BLaER1 (cell line): Measurements from ENCODE around the gene PPARG.
A peak's percentile ranks its signal among the peaks of the same experiment; 100 is the strongest.
"Not testable (repeated sequence)": the region's sequence is repeated elsewhere in the genome, so short reads cannot be mapped to it uniquely, and the experiment has no call there.

ENCODE experiments used
- H3K27ac ChIP-seq: shearing (Covaris generic); formaldehyde crosslinking; 2 replicates; pipeline ENCODE4 v1.8.1; 2022
- H3K27me3 ChIP-seq: shearing (Covaris generic); formaldehyde crosslinking; 2 replicates; pipeline ENCODE4 v1.8.1; 2022
- H3K36me3 ChIP-seq: shearing (Covaris generic); formaldehyde crosslinking; 2 replicates; pipeline ENCODE4 v1.8.1; 2022
- H3K4me1 ChIP-seq: shearing (Covaris generic); formaldehyde crosslinking; 2 replicates; pipeline ENCODE4 v1.8.1; 2022
- H3K4me2 ChIP-seq: shearing (Covaris generic); formaldehyde crosslinking; 2 replicates; pipeline ENCODE4 v1.8.1; 2022
- H3K4me3 ChIP-seq: shearing (Covaris generic); formaldehyde crosslinking; 2 replicates; pipeline ENCODE4 v1.8.1; 2022
- H3K9ac ChIP-seq: shearing (Covaris generic); formaldehyde crosslinking; 2 replicates; pipeline ENCODE4 v1.8.1; 2022
- H3K9me3 ChIP-seq: shearing (Covaris generic); formaldehyde crosslinking; 2 replicates; pipeline ENCODE4 v1.8.1; 2022
- H4K20me1 ChIP-seq: shearing (Covaris generic); formaldehyde crosslinking; 2 replicates; pipeline ENCODE4 v1.8.1; 2022
- Cebpa-rat ChIP-seq: shearing (Covaris generic); IDR thresholded peaks from 2 replicates; pipeline ENCODE4 v1.8.1; 2022

PPARG gene

GRCh38 chr3:12370758-12371157 is 81.9 kb downstream of the PPARG start:
- Histone ChIP-seq H3K27me3 (no peaks in the 10 kb centered on the region), H3K9ac (no peak overlapping the region), H3K36me3 (no peaks in the 10 kb centered on the region), H3K9me3 (no peaks in the 10 kb centered on the region), H3K4me2 (no peak overlapping the region), H4K20me1 (no peaks in the 10 kb centered on the region), H3K4me3 (no peak overlapping the region), H3K27ac (no peak overlapping the region), H3K4me1 (no peaks in the 10 kb centered on the region)
- no peak for TF ChIP-seq Cebpa-rat

GRCh38 chr3:12371525-12372140 is 82.8 kb downstream of the PPARG start:
- no peak overlapping the region for H3K4me2 ChIP-seq
- TF ChIP-seq Cebpa-rat, result no peak
- no peaks in the 10 kb centered on the region for H3K9me3 ChIP-seq
- no peak overlapping the region for H3K27ac ChIP-seq
- no peaks in the 10 kb centered on the region for H3K36me3 ChIP-seq
- H3K4me3 ChIP-seq, result no peak overlapping the region
- H3K4me1 ChIP-seq, result no peaks in the 10 kb centered on the region
- no peaks in the 10 kb centered on the region for H3K27me3 ChIP-seq
- H4K20me1 ChIP-seq, result no peaks in the 10 kb centered on the region
- no peak overlapping the region for H3K9ac ChIP-seq

- H3K27me3 ChIP-seq, result no peaks in the 10 kb centered on the region
- H4K20me1 ChIP-seq, result no peaks in the 10 kb centered on the region
These were observed 83.9 kb downstream of the PPARG start for GRCh38 chr3:12372741-12373280.

GRCh38 chr3:12375572-12375971 is 86.7 kb downstream of the PPARG start:
- H3K27ac ChIP-seq, result no peak overlapping the region
- no peaks in the 10 kb centered on the region for H3K36me3 ChIP-seq
- no peak overlapping the region for H3K4me3 ChIP-seq
- no peaks in the 10 kb centered on the region for H3K27me3 ChIP-seq
- TF ChIP-seq Cebpa-rat, result no peak
- peaks cover 11% of the 10 kb centered on the region for H3K4me1 ChIP-seq
- H3K9me3 ChIP-seq, result no peaks in the 10 kb centered on the region
- H3K4me2 ChIP-seq, result no peak overlapping the region
- no peak overlapping the region for H3K9ac ChIP-seq
- no peaks in the 10 kb centered on the region for H4K20me1 ChIP-seq

More at GRCh38 chr3:12372741-12373280, 83.9 kb downstream of the PPARG start:
- no peak overlapping the region for H3K4me3 ChIP-seq
- H3K36me3 ChIP-seq, result no peaks in the 10 kb centered on the region
- H3K9me3 ChIP-seq, result no peaks in the 10 kb centered on the region
- no peak overlapping the region for H3K27ac ChIP-seq
- no peaks in the 10 kb centered on the region for H3K4me1 ChIP-seq
- H3K9ac ChIP-seq, result no peak overlapping the region
- TF ChIP-seq Cebpa-rat, result no peak
- no peak overlapping the region for H3K4me2 ChIP-seq

- H3K4me3 ChIP-seq, result no peak overlapping the region
- H3K4me2 ChIP-seq, result peak overlapping the region; percentile 12
- no peak for TF ChIP-seq Cebpa-rat
- H3K36me3 ChIP-seq, result no peaks in the 10 kb centered on the region
- no peaks in the 10 kb centered on the region for H4K20me1 ChIP-seq
- no peaks in the 10 kb centered on the region for H3K9me3 ChIP-seq
- no peak overlapping the region for H3K9ac ChIP-seq
- H3K27me3 ChIP-seq, result no peaks in the 10 kb centered on the region
- H3K4me1 ChIP-seq, result peaks cover 14% of the 10 kb centered on the region
- H3K27ac ChIP-seq, result no peak overlapping the region
These were observed 91.0 kb downstream of the PPARG start for GRCh38 chr3:12379640-12380429.

- no peaks in the 10 kb centered on the region for H3K9me3 ChIP-seq
- no peak for TF ChIP-seq Cebpa-rat
- H3K4me2 ChIP-seq, result peak overlapping the region; percentile 12
- H3K4me1 ChIP-seq, result peaks cover 14% of the 10 kb centered on the region
- no peaks in the 10 kb centered on the region for H4K20me1 ChIP-seq
- no peaks in the 10 kb centered on the region for H3K27me3 ChIP-seq
- no peak overlapping the region for H3K27ac ChIP-seq
- H3K36me3 ChIP-seq, result no peaks in the 10 kb centered on the region
- H3K4me3 ChIP-seq, result no peak overlapping the region
- no peak overlapping the region for H3K9ac ChIP-seq
These were observed 91.6 kb downstream of the PPARG start for GRCh38 chr3:12380461-12380860.

GRCh38 chr3:12381199-12381598 is 92.3 kb downstream of the PPARG start:
- H3K4me2 ChIP-seq, result no peak overlapping the region
- H3K9ac ChIP-seq, result no peak overlapping the region
- no peaks in the 10 kb centered on the region for H4K20me1 ChIP-seq
- H3K4me1 ChIP-seq, result peaks cover 14% of the 10 kb centered on the region
- H3K27me3 ChIP-seq, result no peaks in the 10 kb centered on the region
- no peaks in the 10 kb centered on the region for H3K9me3 ChIP-seq
- no peak for TF ChIP-seq Cebpa-rat
- H3K4me3 ChIP-seq, result no peak overlapping the region
- H3K27ac ChIP-seq, result no peak overlapping the region
- H3K36me3 ChIP-seq, result no peaks in the 10 kb centered on the region

- peaks cover 14% of the 10 kb centered on the region for H3K4me1 ChIP-seq
- H3K9ac ChIP-seq, result no peak overlapping the region
- no peak overlapping the region for H3K27ac ChIP-seq
- H3K27me3 ChIP-seq, result no peaks in the 10 kb centered on the region
- no peak for TF ChIP-seq Cebpa-rat
- H3K4me2 ChIP-seq, result no peak overlapping the region
- no peaks in the 10 kb centered on the region for H4K20me1 ChIP-seq
- H3K4me3 ChIP-seq, result no peak overlapping the region
- no peaks in the 10 kb centered on the region for H3K9me3 ChIP-seq
- no peaks in the 10 kb centered on the region for H3K36me3 ChIP-seq
These were observed 94.3 kb downstream of the PPARG start for GRCh38 chr3:12383218-12383617.

GRCh38 chr3:12384451-12385233 is 95.8 kb downstream of the PPARG start:
- Histone ChIP-seq H3K4me1 (peaks cover 12% of the 10 kb centered on the region), H3K9ac (no peak overlapping the region), H3K27ac (no peak overlapping the region), H3K4me2 (no peak overlapping the region), H3K27me3 (no peaks in the 10 kb centered on the region), H3K4me3 (no peak overlapping the region), H3K36me3 (no peaks in the 10 kb centered on the region), H3K9me3 (no peaks in the 10 kb centered on the region), H4K20me1 (no peaks in the 10 kb centered on the region)
- TF ChIP-seq Cebpa-rat, result no peak

GRCh38 chr3:12386514-12387291 is 97.8 kb downstream of the PPARG start:
- H3K27me3 ChIP-seq, H3K9ac ChIP-seq, H3K36me3 ChIP-seq, H3K4me1 ChIP-seq, H3K4me2 ChIP-seq, H3K4me3 ChIP-seq, H4K20me1 ChIP-seq, H3K9me3 ChIP-seq, H3K27ac ChIP-seq: not testable (repeated sequence)
